ENCODE measurements around the gene AVPR2. TPM values are rescaled to one million over a fixed set of nuclear protein-coding genes. Genes with fewer than 3 reads are reported as not detected.

Gene AVPR2
- total RNA-seq, 1 donor from 2014 or later, result not detected

GRCh38 chrX:153871451-153871850 lies 33.0 kb upstream of the AVPR2 start:
- Mint-ChIP-seq H3K27ac (no peak overlapping the region), H3K4me1 (peaks cover 43% of the 10 kb centered on the region), H3K36me3 (no peaks in the 10 kb centered on the region), H3K27me3 (ENCODE audit: insufficient read depth, low read depth) (peaks cover 20% of the 10 kb centered on the region), H3K4me3 (no peak overlapping the region), H3K9me3 (peaks cover 25% of the 10 kb centered on the region)
- peak; percentile 63 for DNase-seq (ENCODE audit: low spot score)
- TF ChIP-seq EZH2 (IDR thresholded peaks at IDR 0.05) (no peak), EZH2phosphoT487 (IDR thresholded peaks at IDR 0.05) (no peak), CTCF (IDR thresholded peaks at IDR 0.05) (no peak)
- peaks cover 19% of the 10 kb centered on the region for H4K20me1 ChIP-seq (ENCODE audit: low read depth)
- H3K27me3 ChIP-seq, result no peaks in the 10 kb centered on the region
- no peak overlapping the region for H3K27ac ChIP-seq
- no peak overlapping the region for H3K4me3 ChIP-seq
- H3K9me3 ChIP-seq (ENCODE audit: low read depth), result no peaks in the 10 kb centered on the region
- H3K9ac ChIP-seq, result no peak overlapping the region
- no peaks in the 10 kb centered on the region for H3K36me3 ChIP-seq
- peaks cover 5% of the 10 kb centered on the region for H3F3A ChIP-seq (ENCODE audit: low read depth)
- H3K79me2 ChIP-seq (ENCODE audit: low read depth), result no peaks in the 10 kb centered on the region
- peaks cover 7% of the 10 kb centered on the region for H3K4me1 ChIP-seq
- H2AFZ ChIP-seq (replicated peaks), result no peak overlapping the region
- no peak overlapping the region for H3K4me2 ChIP-seq

- H3K36me3 ChIP-seq, result no peaks in the 10 kb centered on the region
- H4K20me1 ChIP-seq (ENCODE audit: low read depth), result peaks cover 19% of the 10 kb centered on the region
- H3K27me3 ChIP-seq, result no peaks in the 10 kb centered on the region
- H3K27ac ChIP-seq, result no peak overlapping the region
- H3F3A ChIP-seq (ENCODE audit: low read depth), result peaks cover 5% of the 10 kb centered on the region
- H3K79me2 ChIP-seq (ENCODE audit: low read depth), result no peaks in the 10 kb centered on the region
- peaks cover 19% of the 10 kb centered on the region for H3K27me3 Mint-ChIP-seq (ENCODE audit: insufficient read depth, low read depth)
- peaks cover 43% of the 10 kb centered on the region for H3K4me1 Mint-ChIP-seq
- H3K9me3 Mint-ChIP-seq, result peaks cover 26% of the 10 kb centered on the region
- TF ChIP-seq EZH2 (IDR thresholded peaks at IDR 0.05) (no peak), EZH2phosphoT487 (IDR thresholded peaks at IDR 0.05) (no peak), CTCF (IDR thresholded peaks at IDR 0.05) (no peak)
- no peaks in the 10 kb centered on the region for H3K9me3 ChIP-seq (ENCODE audit: low read depth)
- no peak overlapping the region for H3K4me3 ChIP-seq
- peaks cover 7% of the 10 kb centered on the region for H3K4me1 ChIP-seq
- H3K27ac Mint-ChIP-seq, result peak overlapping the region; percentile 66
- H3K4me2 ChIP-seq, result no peak overlapping the region
- peak overlapping the region; percentile 11 for H3K4me3 Mint-ChIP-seq
- no peak overlapping the region for H3K9ac ChIP-seq
- no peaks in the 10 kb centered on the region for H3K36me3 Mint-ChIP-seq
- no peak overlapping the region for H2AFZ ChIP-seq (replicated peaks)
- no peak for DNase-seq (ENCODE audit: low spot score)
Observed at GRCh38 chrX:153871946-153872878, 32.3 kb upstream of the AVPR2 start.

GRCh38 chrX:153873282-153874084 lies 31.0 kb upstream of the AVPR2 start:
- H3K4me1 ChIP-seq, result peaks cover 9% of the 10 kb centered on the region
- H3K27me3 Mint-ChIP-seq (ENCODE audit: insufficient read depth, low read depth), result peaks cover 24% of the 10 kb centered on the region
- H3K79me2 ChIP-seq (ENCODE audit: low read depth), result no peaks in the 10 kb centered on the region
- peaks cover 49% of the 10 kb centered on the region for H3K4me1 Mint-ChIP-seq
- no peaks in the 10 kb centered on the region for H3K9me3 ChIP-seq (ENCODE audit: low read depth)
- H3K4me3 ChIP-seq, result no peak overlapping the region
- H3K36me3 Mint-ChIP-seq, result no peaks in the 10 kb centered on the region
- peaks cover 19% of the 10 kb centered on the region for H4K20me1 ChIP-seq (ENCODE audit: low read depth)
- no peak overlapping the region for H3K27ac ChIP-seq
- peak overlapping the region; percentile 15 for H3K4me3 Mint-ChIP-seq
- DNase-seq (ENCODE audit: low spot score), result peak; percentile 87
- H3K27me3 ChIP-seq, result no peaks in the 10 kb centered on the region
- H2AFZ ChIP-seq (replicated peaks), result no peak overlapping the region
- no peaks in the 10 kb centered on the region for H3K36me3 ChIP-seq
- TF ChIP-seq EZH2phosphoT487 (IDR thresholded peaks at IDR 0.05) (no peak), EZH2 (IDR thresholded peaks at IDR 0.05) (no peak), CTCF (IDR thresholded peaks at IDR 0.05) (no peak)
- H3K4me2 ChIP-seq, result peak overlapping the region; percentile 66
- H3F3A ChIP-seq (ENCODE audit: low read depth), result peaks cover 5% of the 10 kb centered on the region
- H3K9ac ChIP-seq, result no peak overlapping the region
- H3K27ac Mint-ChIP-seq, result no peak overlapping the region
- H3K9me3 Mint-ChIP-seq, result peaks cover 30% of the 10 kb centered on the region

Measured in neural progenitor cell (in vitro differentiated cells).